Amniotic epithelial cell (primary cell): ENCODE data around the gene CAMSAP1.

Experiments used
- DNase-seq: peaks from one replicate; pipeline ENCODE4 v3.0.0-alpha.2; 2010; ENCODE audit warnings: low read depth

The CAMSAP1 gene

DNA sequence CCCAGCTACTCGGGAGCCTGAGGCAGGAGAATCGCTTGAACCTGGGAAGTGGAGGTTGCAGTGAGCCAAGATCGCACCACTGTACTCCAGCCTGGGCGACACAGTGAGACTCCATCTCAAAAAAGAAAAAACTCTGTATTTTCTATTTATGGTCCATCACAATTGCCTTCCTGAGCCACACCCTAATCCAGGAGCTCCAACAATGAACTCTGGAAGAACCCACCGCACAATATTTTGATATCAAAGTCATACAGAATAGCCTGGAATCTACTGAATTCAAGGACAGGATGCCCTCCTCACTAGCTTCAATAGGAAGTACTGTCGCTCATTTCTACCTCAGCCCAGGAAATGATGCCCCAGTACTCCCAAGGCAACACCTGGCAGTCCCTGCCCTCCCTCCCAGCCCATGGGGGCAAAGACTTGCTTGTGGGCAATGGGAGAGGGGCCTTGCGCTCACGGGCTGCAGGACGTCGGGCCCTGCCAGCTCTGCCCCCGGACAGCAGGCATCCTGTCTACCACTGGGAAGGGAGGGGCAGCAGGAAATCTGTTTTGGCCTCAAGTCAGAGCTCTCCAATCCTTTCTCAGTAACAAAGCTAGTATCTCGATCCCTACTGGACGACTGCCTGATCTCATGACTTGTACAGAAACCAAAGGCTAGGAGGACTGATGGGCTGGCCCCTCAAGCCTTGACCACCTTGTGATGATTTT, 34.1 kb upstream of the CAMSAP1 start:
- no peak for DNase-seq

DNA sequence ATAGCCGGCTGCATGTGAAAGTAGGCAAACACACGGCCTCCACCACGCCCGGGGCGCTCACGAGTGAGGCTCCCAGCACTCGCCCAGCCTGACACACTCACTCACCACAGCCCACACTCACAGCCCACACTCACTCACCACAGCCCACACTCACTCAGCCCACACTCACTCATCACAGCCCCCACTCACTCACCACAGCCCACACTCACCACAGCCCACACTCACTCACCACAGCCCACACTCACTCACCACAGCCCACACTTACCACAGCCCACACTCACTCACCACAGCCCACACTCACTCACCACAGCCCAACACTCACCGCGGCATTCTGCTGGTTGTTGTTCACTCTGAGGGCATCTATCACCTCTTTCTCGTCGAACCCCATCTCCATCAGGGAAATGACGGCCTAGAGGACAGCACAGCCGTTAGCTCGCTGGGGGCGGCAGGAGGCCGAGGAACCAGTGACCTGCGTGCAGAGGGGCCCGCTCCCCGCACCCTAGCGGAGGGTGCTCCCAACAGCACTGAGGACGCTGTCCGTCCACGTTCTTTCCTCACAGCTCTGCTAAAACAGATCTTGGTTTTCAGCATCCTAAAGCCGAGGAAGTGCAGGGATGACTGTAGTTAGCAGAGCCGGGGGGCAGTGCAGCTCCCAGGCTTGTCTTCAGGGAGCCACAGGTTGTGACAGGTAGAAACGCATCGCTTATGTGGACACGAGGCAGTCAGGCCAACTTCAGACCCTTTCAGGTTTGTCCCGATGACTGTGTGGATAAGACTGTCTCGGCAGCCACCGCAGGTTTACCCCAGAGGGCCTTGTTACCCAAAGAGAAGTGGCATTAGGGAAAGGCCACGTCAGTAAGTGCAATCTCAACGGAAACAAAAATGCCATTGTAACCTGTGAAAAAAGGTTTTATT, 32.3 kb upstream of the CAMSAP1 start:
- DNase-seq: no peak

DNA sequence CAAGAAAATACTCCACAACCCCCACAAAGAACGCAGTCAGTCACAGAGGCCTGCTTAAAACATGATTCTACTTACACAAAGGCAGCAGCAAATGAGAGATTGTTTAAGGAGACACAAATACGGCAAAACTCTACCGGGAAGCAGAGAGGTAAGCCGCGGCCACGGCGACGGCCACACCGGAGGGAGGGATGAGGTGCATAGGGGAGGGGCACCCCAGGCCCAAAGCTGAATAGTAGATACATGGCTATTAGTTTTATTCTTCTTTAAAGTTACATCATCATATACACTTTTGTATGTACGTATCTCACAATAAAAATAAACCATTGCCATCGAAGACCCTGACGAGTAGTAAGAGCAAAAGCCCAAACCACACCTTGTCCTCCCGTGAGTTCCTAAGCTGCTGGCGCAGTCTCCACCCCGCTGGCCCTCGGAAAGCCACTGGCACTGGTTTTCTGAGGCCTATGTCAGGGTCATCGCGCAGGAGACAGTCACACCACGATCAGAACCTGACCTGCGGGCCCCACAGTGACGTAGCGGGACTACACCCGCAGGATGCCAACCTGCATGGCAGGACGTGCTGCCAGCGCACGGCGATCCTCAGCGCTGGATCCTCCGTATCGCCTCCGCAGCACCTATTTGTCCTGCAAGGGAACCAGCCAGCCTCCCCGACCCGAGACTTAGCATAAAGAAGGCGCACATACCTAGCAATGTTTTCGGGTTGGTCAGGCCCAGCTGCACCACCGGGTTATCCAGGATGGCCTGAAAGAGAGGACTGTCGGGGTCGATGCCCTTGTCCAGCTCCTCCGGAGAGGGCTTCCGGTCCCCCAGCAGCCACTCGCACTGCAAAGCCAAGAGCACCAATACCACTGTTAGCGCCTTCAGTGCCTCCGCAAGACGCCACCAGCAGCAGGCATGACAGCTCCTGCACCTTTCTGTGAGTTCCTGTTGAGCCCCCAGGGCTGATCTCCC, 30.5 kb upstream of the CAMSAP1 start:
- no peak for DNase-seq

DNA sequence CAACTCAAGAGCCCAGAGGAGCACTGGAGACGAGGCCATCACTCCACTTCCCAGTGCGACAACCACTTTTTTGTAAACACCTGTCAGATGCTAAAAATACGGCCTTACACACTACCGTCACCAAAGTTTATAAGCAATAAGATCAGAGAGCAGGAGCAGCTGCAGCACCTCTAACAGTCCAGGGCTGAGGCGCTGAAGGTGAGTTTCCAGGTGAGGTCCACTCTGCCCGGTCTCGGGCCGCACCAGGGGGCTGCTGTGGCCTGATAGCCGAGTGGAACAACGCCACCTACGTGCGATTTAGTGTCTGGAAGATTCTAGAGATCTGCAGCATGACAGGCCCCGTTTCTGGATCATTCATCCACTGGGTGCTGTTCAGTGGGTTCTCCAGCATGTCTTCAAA, 25.8 kb upstream of the CAMSAP1 start:
- DNase-seq: no peak

DNA sequence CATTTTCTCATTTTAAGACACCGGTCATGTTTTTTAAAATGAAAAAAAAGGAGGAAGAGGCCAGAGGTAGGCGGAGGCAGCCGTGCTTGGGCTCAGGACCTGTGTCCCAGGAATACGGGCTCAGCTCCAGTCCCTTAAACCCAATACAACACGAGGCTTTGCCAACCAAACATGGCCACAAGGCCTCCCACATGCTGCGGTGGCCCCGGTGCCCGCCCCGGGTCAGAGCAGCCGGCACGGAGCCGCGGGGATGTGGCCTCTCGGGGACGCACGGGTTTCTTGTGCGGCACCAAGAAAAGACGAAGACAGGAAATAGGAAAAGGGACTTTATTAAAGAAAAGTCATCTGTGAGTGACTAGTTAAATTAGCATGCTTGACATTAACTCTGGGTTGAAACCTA, 25.3 kb upstream of the CAMSAP1 start:
- no peak for DNase-seq

DNA sequence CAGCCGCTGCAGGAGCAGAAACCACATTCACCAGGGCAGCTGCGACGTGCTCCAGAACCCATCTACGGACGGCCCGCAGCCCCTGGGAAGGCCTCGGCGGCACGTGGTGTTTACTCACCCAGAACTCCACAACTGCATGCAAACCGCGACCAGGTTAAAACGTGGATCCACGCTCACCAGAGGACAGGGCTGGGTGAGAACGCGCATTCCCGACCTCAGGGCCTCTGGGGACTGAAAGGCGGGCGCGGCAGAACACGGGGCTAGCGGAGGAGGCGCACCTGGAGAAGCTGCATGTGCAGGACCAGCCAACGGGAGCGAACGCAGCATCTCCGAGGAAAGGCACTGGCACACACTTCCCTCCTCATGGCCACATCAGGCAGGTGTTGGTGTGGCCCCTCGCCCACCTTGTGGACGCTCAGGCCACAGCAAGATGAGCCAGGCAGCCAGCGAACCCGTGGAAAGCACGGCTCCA, 24.0 kb upstream of the CAMSAP1 start:
- no peak for DNase-seq

DNA sequence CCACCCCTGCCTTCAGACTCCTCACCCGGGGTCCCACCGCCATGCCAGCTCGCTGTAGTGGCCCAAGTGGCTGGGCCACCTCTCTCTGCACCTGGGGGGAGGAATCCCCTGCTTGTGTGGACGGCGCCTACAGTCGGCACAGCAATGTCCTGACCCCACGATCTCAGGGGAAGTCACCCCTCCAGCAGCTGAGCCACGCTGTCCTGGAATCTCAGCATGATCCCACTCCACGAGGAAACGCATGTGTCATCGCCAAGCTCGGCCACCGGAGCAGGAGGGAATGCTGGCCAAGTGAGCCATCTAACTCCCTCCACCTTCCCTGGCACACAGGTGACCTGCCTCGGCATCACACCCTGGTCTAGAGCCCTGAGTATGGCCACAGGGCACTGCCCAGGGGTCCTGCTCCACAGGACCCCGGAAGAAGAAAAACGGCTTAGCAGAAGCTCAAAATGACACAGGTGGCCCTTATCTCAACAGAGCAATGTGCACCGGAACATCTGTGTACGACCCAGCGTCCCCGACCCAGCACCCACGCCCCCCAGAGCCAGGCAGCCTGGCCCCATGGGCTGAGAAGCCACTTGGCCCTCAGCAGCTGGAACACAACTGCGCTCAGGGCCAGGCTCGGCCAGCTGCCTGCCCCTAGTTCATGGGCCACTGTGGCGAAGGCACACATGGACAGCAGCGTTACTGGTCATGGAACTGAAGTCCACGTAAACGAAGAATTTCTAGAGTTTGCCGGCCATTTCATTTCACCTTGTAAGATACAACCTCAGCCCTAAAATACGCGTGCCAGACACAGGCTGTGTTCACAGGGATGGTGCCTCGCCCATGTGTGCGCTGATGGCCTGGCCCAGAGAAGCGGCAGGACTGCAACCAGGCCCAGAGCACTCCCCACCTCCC, 23.4 kb upstream of the CAMSAP1 start:
- no peak for DNase-seq

DNA sequence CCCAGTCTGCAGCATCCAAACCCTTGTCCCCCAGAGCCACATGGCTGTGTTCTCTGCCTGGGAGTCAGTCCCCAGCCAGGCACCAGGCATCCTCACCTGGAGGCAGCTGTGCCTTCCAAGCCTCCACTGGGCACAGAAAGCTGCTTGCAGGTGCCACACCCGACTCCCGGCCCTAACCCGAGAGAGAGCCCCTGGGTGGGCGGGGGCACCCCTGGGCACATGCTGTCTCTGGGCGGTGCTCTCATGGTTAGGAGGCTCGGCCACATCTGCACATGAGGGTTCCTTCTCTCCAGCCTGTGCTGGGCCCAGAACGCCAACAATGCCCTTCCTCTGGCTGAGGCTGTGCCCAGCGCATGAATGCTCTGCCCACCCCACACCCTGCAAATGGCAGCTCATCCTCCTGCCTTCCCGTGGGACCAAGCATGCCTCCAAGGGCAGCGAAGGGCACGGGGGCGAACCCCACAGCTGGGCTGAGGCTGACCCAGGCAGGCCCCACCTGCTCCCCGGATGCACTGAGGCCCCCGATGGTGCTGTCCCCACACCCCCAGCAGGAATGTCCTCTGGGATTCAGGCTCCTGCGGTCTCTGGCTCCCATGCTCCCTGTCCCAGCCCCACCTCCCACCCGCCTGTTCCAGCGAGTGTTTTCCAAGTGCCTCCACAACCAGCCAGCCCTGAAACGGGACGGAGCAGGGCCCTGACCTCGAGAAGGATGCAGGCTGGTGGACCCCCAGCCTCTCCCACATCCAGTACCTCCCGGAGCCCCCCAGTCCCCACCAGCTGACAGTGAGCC, 22.5 kb upstream of the CAMSAP1 start:
- no peak for DNase-seq

DNA sequence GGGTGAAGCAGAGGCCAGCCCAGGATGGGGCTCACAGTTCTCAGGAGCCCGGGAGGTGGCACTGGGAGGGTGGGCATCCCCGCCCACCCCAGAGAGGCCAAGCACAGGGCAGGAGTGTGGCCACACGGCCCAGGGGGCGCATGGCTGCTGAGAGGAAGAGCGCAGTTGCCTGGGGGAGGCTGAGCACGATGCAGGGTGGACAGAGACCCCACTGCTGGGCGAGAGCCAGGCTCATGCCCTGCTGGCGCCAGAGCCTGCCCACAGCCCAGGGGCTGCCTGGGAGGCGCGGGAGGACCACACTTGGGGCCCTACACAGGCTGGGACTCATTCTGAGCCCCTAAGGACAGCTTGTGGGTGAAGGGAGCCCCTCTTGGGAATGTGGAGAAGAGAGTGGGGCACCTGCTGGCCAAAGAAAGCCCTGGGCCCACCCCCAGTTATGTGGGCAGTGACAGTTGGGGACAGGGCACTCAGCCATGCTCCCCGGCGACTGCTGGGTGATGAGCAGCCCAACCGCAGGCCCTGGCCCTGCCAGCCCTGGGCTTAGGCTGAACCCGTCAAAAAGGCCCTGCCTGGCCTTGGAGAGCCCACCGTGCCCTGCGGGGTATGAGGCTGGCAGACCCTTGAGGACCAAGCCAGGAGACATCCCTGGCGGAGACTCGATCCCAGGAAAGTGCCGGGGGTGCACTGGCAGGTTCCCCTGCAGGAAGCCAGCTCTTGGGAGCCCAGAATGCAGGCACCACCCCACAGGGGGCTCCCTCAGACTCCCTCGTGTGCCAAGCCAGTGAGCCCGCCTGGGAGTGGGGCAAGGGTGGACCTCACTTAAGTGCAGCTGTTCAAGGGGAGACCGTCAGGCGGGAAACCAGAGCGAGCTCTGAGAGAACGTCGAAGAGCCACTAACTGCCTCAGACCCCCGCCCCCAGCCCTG, 21.6 kb upstream of the CAMSAP1 start:
- no peak for DNase-seq

DNA sequence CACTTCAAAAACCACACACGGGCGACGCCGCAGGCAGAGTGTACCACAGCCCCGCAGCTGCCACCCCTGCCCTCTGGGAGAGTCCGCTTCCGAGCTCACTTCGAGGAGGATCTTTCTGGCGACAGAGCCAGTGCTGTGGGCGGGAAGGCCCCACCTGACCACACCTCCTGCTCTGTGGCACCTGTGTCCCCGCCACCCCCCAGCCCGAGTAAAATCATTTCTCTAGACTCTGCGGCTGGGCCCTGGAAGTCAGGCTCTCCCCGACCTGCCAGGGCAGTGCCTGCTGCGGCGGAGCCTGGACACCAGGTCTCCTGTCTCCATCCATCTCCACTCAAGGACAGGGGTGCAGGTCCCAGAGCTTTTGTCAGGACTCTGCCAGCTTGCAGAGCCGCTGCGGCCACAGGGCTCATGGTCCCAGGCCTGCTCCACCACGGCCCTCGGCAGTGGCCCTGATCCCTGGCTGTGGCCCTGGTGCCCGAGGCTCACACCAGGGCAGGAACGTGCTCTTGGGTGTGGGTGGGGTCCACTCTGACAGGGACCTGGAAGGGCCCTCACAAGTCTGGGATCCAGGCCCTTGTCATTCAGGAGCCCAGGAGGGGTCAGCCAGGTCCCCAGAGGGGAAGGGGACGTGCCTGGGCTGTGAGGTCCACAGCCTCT, 20.9 kb upstream of the CAMSAP1 start:
- DNase-seq: no peak

DNA sequence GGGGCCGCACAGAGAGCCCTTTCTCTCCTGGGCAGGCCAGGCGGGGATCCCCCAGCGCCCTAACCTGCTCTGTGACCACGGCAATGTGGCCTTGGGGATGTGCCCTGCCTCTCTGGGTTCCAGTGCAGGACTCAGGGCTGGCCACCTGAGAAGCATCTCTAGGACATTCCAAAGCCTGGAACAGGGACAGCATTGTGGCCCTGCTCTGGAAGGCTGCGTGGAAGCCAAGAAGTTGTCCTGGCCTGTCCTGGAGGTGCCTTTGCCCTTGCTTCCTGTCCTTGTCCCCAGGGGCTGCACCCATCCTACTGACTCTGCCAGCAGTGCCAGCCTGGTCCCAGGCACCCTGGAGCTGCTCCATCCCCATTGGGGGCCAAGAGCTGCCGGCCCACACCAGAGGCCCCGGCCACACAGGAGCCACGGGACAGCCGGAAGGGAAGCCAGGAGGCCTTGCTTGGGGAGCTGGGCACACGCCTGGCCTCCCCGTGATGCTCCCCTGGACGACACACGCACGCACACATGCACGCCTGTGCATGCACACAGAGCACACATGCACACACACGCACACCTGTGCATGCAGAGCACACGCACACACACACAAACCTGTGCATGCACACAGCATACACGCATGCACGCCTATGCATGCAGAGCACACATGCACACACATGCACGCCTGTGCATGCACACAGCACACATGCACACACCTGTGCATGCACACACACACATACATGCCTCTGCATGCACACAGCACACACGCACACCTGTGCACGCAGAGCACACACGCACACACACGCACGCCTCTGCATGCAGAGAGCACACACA, 20.1 kb upstream of the CAMSAP1 start:
- no peak for DNase-seq

DNA sequence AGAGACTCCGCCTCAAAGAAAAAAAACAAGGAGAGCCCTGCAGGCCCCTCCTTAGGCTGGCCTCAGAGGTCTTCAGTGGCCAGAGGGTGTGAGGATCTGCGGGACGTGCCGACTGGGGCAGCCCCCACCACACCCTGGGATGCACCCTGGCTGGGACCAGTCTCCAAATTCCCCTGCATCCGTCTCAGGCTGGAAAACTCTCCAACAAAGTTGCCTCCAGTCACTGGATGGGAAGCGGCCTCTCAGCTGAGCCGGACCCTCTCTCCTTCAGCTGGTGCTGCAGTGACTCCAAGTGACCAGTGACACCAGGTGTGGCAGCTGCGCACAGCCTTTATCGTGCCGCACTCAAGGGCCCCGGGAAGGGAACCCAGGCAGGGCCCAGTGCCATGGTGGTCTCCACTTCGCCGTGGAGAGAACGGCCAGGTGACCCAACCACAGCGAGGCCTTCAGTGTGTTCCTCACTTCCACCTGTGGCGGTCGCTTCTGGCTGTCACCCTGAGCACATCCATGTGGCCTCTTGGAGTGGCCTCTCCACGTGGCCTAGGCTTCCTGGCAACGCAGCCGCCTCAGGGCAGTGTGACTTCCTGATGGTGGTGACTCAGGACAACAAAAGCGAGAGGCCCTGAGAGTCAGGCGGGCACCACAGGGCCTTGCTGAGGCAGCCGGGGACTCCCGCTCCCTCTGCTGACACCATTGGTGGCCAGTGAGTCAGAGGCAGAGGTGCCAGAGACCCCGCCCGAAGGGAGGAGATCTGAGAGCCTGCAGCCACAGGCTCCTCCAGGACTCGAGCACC, 19.3 kb upstream of the CAMSAP1 start:
- peak; percentile 29 for DNase-seq

DNA sequence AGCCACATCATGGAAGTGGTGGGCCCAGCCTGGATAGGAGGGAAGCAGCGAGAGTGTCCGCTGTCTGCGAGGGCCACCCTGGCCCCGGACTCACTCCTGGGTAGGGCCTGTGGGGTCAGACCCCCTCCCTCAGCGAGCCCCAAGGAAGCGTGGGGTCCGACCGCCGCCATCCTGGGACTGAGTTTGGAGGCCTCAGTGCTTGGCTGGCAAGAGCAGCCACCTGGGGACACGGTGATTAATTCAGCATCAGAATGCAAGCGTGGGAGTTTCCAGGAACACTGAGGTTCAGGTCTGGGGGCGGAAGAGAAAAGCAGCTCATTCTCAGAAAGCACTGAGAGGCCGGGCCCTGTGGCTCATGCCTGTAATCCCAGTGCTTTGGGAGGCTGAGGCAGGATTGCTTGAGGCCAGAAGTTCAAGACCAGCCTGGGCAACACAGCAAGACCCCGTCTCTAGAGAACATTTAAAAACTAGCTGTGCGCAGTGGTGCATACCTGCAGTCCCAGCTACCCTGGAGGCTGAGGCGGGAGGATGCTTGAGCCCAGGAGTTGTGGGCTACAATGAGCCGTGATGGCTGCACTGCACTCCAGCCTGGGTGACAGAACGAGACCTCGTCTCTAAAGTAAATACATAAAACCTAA, 18.3 kb upstream of the CAMSAP1 start:
- peak; percentile 48 for DNase-seq

DNA sequence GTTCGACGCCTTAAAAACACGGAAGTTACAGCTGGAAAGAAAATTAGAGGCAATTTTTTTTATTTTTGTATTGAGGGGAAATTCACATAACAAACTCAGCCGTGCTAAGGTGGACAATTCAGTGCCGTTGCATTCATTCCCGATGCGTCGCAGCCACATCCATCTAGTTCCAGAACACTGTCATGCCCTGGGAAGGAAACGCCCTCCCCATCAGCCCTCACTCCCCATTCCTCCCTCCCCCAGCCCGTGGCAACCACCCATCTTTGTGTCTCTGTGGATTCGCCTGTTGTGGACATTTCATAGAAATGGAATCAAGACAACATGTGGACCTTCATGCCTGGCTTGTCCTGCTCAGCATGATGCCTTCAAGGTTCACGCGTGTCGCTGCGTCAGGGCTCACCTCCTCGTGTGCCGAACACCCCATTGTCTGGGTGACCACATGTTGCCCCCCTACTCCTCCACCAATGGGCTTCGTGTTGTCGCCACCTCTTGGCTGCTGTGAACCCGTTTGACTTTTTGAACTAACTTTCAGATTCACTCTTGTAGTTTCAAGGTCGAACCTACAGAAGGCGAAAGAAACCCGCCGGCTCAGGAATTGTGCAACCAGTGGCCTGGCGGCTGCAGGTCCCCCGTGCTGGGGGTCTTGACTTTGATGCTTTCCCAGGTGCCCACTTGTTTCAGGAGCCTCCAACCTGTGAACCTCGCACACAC, 17.4 kb upstream of the CAMSAP1 start:
- no peak for DNase-seq

DNA sequence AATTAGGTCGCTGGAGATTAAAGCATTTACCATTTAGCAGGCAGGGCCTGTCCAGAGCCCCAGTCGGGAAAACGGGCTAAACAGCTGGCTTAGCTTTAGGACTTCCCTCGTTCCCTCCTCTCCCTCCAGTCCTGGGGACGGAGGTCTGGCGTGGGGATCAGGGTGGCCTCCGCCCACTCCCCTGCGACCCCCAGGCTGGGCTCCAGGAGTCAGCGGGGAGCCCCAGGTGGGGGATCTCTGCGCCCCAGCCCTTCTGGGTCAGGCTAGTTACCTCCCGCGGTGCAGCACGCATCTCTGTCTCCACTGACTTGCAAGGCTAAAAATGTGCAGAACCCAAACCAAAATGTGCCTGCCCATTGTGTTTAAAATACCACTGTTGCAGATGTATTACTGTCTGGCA, 16.2 kb upstream of the CAMSAP1 start:
- no peak for DNase-seq
